HepG2 (cell line): ENCODE measurements around the gene TRMT10C. TPM values are rescaled to one million over a fixed set of nuclear protein-coding genes. Genes with fewer than 3 reads are reported as not detected.

Experiments
- CREB1 ChIP-seq, 2 experiments: fragments of 450-650 bp in 1 of 2; IDR thresholded peaks; 2 replicates each; pipeline ENCODE4 v1.6.1; 2016 to 2017; ENCODE audit warnings: control low read depth in 1 of 2, mild to moderate bottlenecking in 1 of 2, missing compliant biosample characterization in 1 of 2, missing genetic modification characterization in 1 of 2
- ELF1 ChIP-seq: sonication (generic); formaldehyde crosslinking; IDR thresholded peaks from 2 replicates; pipeline ENCODE4 v1.4.0; 2020; ENCODE audit warnings: missing genetic modification reagents
- GPBP1L1 ChIP-seq: sonication (generic); formaldehyde crosslinking; IDR thresholded peaks from 2 replicates; pipeline ENCODE4 v1.5.0; 2020; ENCODE audit warnings: mild to moderate bottlenecking, missing genetic modification reagents
- HDAC1 ChIP-seq: sonication (generic); formaldehyde crosslinking; IDR thresholded peaks from 2 replicates; pipeline ENCODE4 v1.5.1; 2020; ENCODE audit warnings: mild to moderate bottlenecking, missing genetic modification reagents
- HMG20A ChIP-seq: IDR thresholded peaks from 2 replicates; pipeline ENCODE4 v1.6.1; 2016; ENCODE audit warnings: borderline replicate concordance
- KDM5A ChIP-seq: fragments of 200-600 bp; sonication (generic); IDR thresholded peaks from 2 replicates; pipeline ENCODE4 v1.7.0; 2018; ENCODE audit warnings: antibody characterized with exemption, mild to moderate bottlenecking, low read length, borderline replicate concordance
- MBNL3 ChIP-seq: fragments of 250-450 bp; sonication (Bioruptor Pico); conservative IDR thresholded peaks from 2 replicates; pipeline ENCODE4 v1.8.0; 2022; ENCODE audit warnings: mild to moderate bottlenecking, inconsistent platforms
- MTF2 ChIP-seq: sonication (generic); formaldehyde crosslinking; IDR thresholded peaks from 2 replicates; pipeline ENCODE4 v1.5.0; 2020; ENCODE audit warnings: missing genetic modification reagents, borderline replicate concordance
- MXD4 ChIP-seq: IDR thresholded peaks from 2 replicates; pipeline ENCODE4 v1.6.1; 2016; ENCODE audit warnings: mild to moderate bottlenecking, missing biosample characterization, missing genetic modification reagents
- NCOR1 ChIP-seq: fragments of 200-600 bp; sonication (generic); IDR thresholded peaks from 2 replicates; pipeline ENCODE4 v1.7.0; 2017; ENCODE audit warnings: antibody characterized with exemption, low read length, borderline replicate concordance
- NKX3-1 ChIP-seq: sonication (generic); formaldehyde crosslinking; IDR thresholded peaks from 2 replicates; pipeline ENCODE4 v1.5.0; 2020; ENCODE audit warnings: missing genetic modification reagents
- PCBP1 ChIP-seq: fragments of 200-400 bp; formaldehyde crosslinking; IDR thresholded peaks from 2 replicates; pipeline ENCODE4 v1.6.1; 2017; ENCODE audit warnings: mild to moderate bottlenecking, low read depth, low read length, borderline replicate concordance
- SMAD3 ChIP-seq: sonication (generic); formaldehyde crosslinking; IDR thresholded peaks from 2 replicates; pipeline ENCODE4 v1.4.0; 2020; ENCODE audit warnings: missing genetic modification reagents
- SP140L ChIP-seq: sonication (generic); formaldehyde crosslinking; IDR thresholded peaks from 2 replicates; pipeline ENCODE4 v1.4.0; 2020; ENCODE audit warnings: missing genetic modification reagents, borderline replicate concordance
- SRSF9 ChIP-seq: fragments of 200-400 bp; formaldehyde crosslinking; IDR thresholded peaks from 2 replicates; pipeline ENCODE4 v1.6.1; 2018; ENCODE audit warnings: borderline replicate concordance, mild to moderate bottlenecking, low read depth, low read length; ENCODE audit not compliant: insufficient read depth, poor library complexity, severe bottlenecking
- TBX2 ChIP-seq: sonication (generic); formaldehyde crosslinking; IDR thresholded peaks from 2 replicates; pipeline ENCODE4 v1.5.0; 2020; ENCODE audit warnings: missing genetic modification reagents, mild to moderate bottlenecking, borderline replicate concordance
- U2AF2 ChIP-seq: fragments of 200-400 bp; formaldehyde crosslinking; IDR thresholded peaks from 2 replicates; pipeline ENCODE4 v1.6.1; 2017; ENCODE audit warnings: low read depth, mild to moderate bottlenecking, low read length
- ZFP91 ChIP-seq: sonication (generic); formaldehyde crosslinking; IDR thresholded peaks from 2 replicates; pipeline ENCODE4 v1.9.0; 2022; ENCODE audit warnings: missing genetic modification reagents, mild to moderate bottlenecking, borderline replicate concordance
- ZGPAT ChIP-seq: IDR thresholded peaks from 2 replicates; pipeline ENCODE4 v1.6.1; 2016; ENCODE audit warnings: mild to moderate bottlenecking
- ZNF574 ChIP-seq: sonication (generic); formaldehyde crosslinking; IDR thresholded peaks from 2 replicates; pipeline ENCODE4 v1.4.0; 2020; ENCODE audit warnings: missing genetic modification reagents
- ZNF749 ChIP-seq: sonication (generic); formaldehyde crosslinking; IDR thresholded peaks from 2 replicates; pipeline ENCODE4 v1.8.0; 2022; ENCODE audit warnings: mild to moderate bottlenecking, missing genetic modification reagents, moderate library complexity, borderline replicate concordance
- polyA plus RNA-seq, 8 experiments: library from polyadenylated mRNA; depleted of rRNA in 3 of 8; stranded (reverse) in 7 of 8; unstranded in 1 of 8; fragments of >200 nt; fragmentation: Illumina TruSeq in 4 of 8; extraction: Trizol in 4 of 8; gene quantifications; 2 replicates each; pipeline versions ENCODE4 v1.2.1 to v1.2.3, GENCODE V29; 2011 to 2016; ENCODE audit warnings: low read depth in 4 of 8, missing spikeins in 1 of 8, mixed read lengths in 1 of 8; ENCODE audit not compliant: insufficient read depth in 1 of 8
- total RNA-seq, 5 experiments: library from RNA; depleted of rRNA; stranded (reverse); fragments of >200 nt; fragmentation: Illumina TruSeq; extraction: Trizol; gene quantifications; 2 replicates each; pipeline ENCODE4 v1.2.3, GENCODE V29; 2016; ENCODE audit warnings: low read depth in 1 of 5

Gene TRMT10C
- total and polyA plus RNA-seq, 2 of the 13 experiments (the other 11 are each of a cell fraction or from before 2014, with no cell fraction given), result 10.8 to 39.2 TPM

GRCh38 chr3:101512646-101513418 is 48.8 kb upstream of the TRMT10C start, which contains the start of gene SENP7 (continued):
- TF ChIP-seq SRSF9, result no peak
- no peak for TF ChIP-seq GPBP1L1 (CRISPR knock-in tag)
- TF ChIP-seq ZGPAT (CRISPR knock-in tag), result peak; percentile 35; the same call in 1 of the 2 replicates
- no peak for TF ChIP-seq HMG20A (CRISPR knock-in tag)
- TF ChIP-seq KDM5A, result peak; percentile 80; the same call in 1 of the 2 replicates
- TF ChIP-seq ELF1 (CRISPR knock-in tag), result peak; percentile 76
- no peak for TF ChIP-seq ZNF749 (CRISPR knock-in tag)
- TF ChIP-seq ZNF574 (CRISPR knock-in tag), result peak; percentile 78
- 0 out of 2 replicates have a peak, but pooled peaks have one; percentile 36 for TF ChIP-seq MXD4 (CRISPR knock-in tag)
- peak; percentile 40; the same call in 1 of the 2 replicates for TF ChIP-seq HDAC1 (CRISPR knock-in tag)
- TF ChIP-seq TBX2 (CRISPR knock-in tag), result peak; percentile 70
- 0 out of 2 replicates have a peak, but pooled peaks have one; percentile 16 for TF ChIP-seq SMAD3 (CRISPR knock-in tag)
- TF ChIP-seq NKX3-1, result no peak
- no peak for TF ChIP-seq SP140L (CRISPR knock-in tag)
- TF ChIP-seq PCBP1, result 0 out of 2 replicates have a peak, but pooled peaks have one; percentile 30
- TF ChIP-seq ZFP91 (CRISPR knock-in tag), result peak; percentile 55
- no peak for TF ChIP-seq MBNL3
- TF ChIP-seq CREB1 (IDR thresholded peaks at IDR 0.05), result no peak
- peak; percentile 49; the same call in 1 of the 2 replicates for TF ChIP-seq CREB1 (CRISPR knock-in tag; IDR thresholded peaks at IDR 0.05)
- no peak for TF ChIP-seq U2AF2
- peak; percentile 72; the same call in 1 of the 2 replicates for TF ChIP-seq NCOR1
- peak; percentile 79; the same call in 1 of the 2 replicates for TF ChIP-seq MTF2 (CRISPR knock-in tag)
